GM23248 (cell line): ENCODE measurements around the gene SLCO4C1. TPM values are rescaled to one million over a fixed set of nuclear protein-coding genes. Genes with fewer than 3 reads are reported as not detected.

Experiments used
- DNase-seq: peaks from one replicate; pipeline ENCODE4 v3.0.0-alpha.2; 2015
- H2AFZ ChIP-seq: fragments of 200-600 bp; sonication (generic); 2 replicates; pipeline ENCODE4 v1.6.1; 2016; ENCODE audit warnings: antibody characterized with exemption
- H3F3A ChIP-seq: fragments of 200-600 bp; sonication (generic); 2 replicates; pipeline ENCODE4 v1.6.1; 2016; ENCODE audit warnings: mild to moderate bottlenecking, antibody characterized with exemption, mixed run types; ENCODE audit not compliant: insufficient read depth
- H3K27ac ChIP-seq: fragments of 200-600 bp; sonication (generic); 2 replicates; pipeline ENCODE4 v1.5.1; 2016; ENCODE audit warnings: mild to moderate bottlenecking
- H3K27me3 ChIP-seq: fragments of 200-600 bp; sonication (generic); replicated peaks from 2 replicates; pipeline ENCODE4 v1.6.1; 2016; ENCODE audit warnings: mild to moderate bottlenecking; ENCODE audit not compliant: insufficient read depth
- H3K36me3 ChIP-seq: fragments of 200-600 bp; sonication (generic); 2 replicates; pipeline ENCODE4 v1.6.1; 2016; ENCODE audit warnings: low read depth, mild to moderate bottlenecking
- H3K4me1 ChIP-seq: fragments of 200-600 bp; sonication (generic); 2 replicates; pipeline ENCODE4 v1.6.1; 2016; ENCODE audit warnings: mild to moderate bottlenecking; ENCODE audit not compliant: insufficient read depth
- H3K4me2 ChIP-seq: fragments of 200-600 bp; sonication (generic); one replicate; pipeline ENCODE4 v1.6.1; 2016; ENCODE audit warnings: mild to moderate bottlenecking; ENCODE audit not compliant: unreplicated experiment
- H3K4me3 ChIP-seq: fragments of 200-600 bp; sonication (generic); 2 replicates; pipeline ENCODE4 v1.5.1; 2016; ENCODE audit warnings: mild to moderate bottlenecking
- H3K79me2 ChIP-seq: fragments of 200-600 bp; sonication (generic); 2 replicates; pipeline ENCODE4 v1.6.1; 2016; ENCODE audit warnings: mild to moderate bottlenecking; ENCODE audit not compliant: insufficient read depth
- H3K9ac ChIP-seq: fragments of 200-600 bp; sonication (generic); 2 replicates; pipeline ENCODE4 v1.6.1; 2016; ENCODE audit warnings: mild to moderate bottlenecking
- H3K9me2 ChIP-seq: fragments of 200-600 bp; sonication (generic); 2 replicates; pipeline ENCODE4 v1.6.1; 2016; ENCODE audit warnings: mixed run types, mild to moderate bottlenecking, moderate library complexity; ENCODE audit not compliant: insufficient read depth
- H3K9me3 ChIP-seq: fragments of 200-600 bp; sonication (generic); one replicate; pipeline ENCODE4 v1.6.1; 2017; ENCODE audit warnings: low read depth
- H4K20me1 ChIP-seq: fragments of 200-600 bp; sonication (generic); 2 replicates; pipeline ENCODE4 v1.6.0; 2016; ENCODE audit not compliant: insufficient read depth
- EZH2 ChIP-seq: fragments of 200-600 bp; sonication (generic); IDR thresholded peaks from 2 replicates; pipeline ENCODE4 v1.6.1; 2018; ENCODE audit warnings: antibody characterized with exemption, mild to moderate bottlenecking; ENCODE audit not compliant: insufficient read depth, poor library complexity, severe bottlenecking
- EZH2phosphoT487 ChIP-seq: fragments of 200-600 bp; sonication (generic); IDR thresholded peaks from 2 replicates; pipeline ENCODE4 v1.6.1; 2018; ENCODE audit warnings: antibody characterized with exemption, moderate library complexity, mild to moderate bottlenecking, low read depth; ENCODE audit not compliant: insufficient read depth
- WGBS, 2 experiments: methylation state at CpG; one replicate each; pipeline ENCODE4 v1.1.6; 2015 to 2017; ENCODE audit warnings: low lambda C conversion rate in 2 of 2, low coverage in 1 of 2; ENCODE audit errors: missing lambda C conversion rate in 2 of 2; 5-methylcytosine and 5-hydroxymethylcytosine counted together
- in situ Hi-C: fragments of 300-500 bp; cut with MboI; formaldehyde crosslinking; loops from 2 replicates; pipeline ENCODE4 v1.15.0; 2020
- polyA plus RNA-seq: library from polyadenylated mRNA; unstranded; fragments of >200 nt; fragmentation: Nextera tagmentation; extraction: Ambion mirVana; gene quantifications from 2 replicates; pipeline ENCODE4 v1.2.1, GENCODE V29; 2016
- total RNA-seq: library from RNA; depleted of rRNA; stranded (reverse); fragments of >200 nt; shearing (Covaris generic); gene quantifications from 2 replicates; pipeline ENCODE4 v1.2.3, GENCODE V29; 2014

SLCO4C1 gene
- total and polyA plus RNA-seq, 2 experiments from 2014 or later, result not detected

GRCh38 chr5:102222772-102223171 is 73.3 kb downstream of the SLCO4C1 start:
- Histone ChIP-seq H3K9ac (no peak overlapping the region), H3K9me2 (no peaks in the 10 kb centered on the region), H3K9me3 (no peaks in the 10 kb centered on the region), H3K79me2 (no peaks in the 10 kb centered on the region), H3K27me3 (no peaks in the 10 kb centered on the region), H3F3A (no peaks in the 10 kb centered on the region), H3K36me3 (no peaks in the 10 kb centered on the region), H3K4me2 (no peak overlapping the region), H4K20me1 (no peaks in the 10 kb centered on the region), H3K4me3 (no peak overlapping the region), H2AFZ (no peak overlapping the region), H3K4me1 (no peaks in the 10 kb centered on the region), H3K27ac (no peak overlapping the region)
- in situ Hi-C loops, result no loop called here
- TF ChIP-seq EZH2phosphoT487 (no peak), EZH2 (no peak)
- DNase-seq, result no peak

- WGBS, 2 experiments, result 3 to 23% methylated on average over 1 of the region's 1 CpG
- Histone ChIP-seq H3K79me2 (no peaks in the 10 kb centered on the region), H3K4me3 (no peak overlapping the region), H3F3A (no peaks in the 10 kb centered on the region), H3K9me2 (no peaks in the 10 kb centered on the region), H3K27me3 (no peaks in the 10 kb centered on the region), H3K36me3 (no peaks in the 10 kb centered on the region), H4K20me1 (no peaks in the 10 kb centered on the region), H3K4me2 (no peak overlapping the region), H2AFZ (no peak overlapping the region), H3K27ac (no peak overlapping the region), H3K4me1 (no peaks in the 10 kb centered on the region), H3K9ac (no peak overlapping the region), H3K9me3 (no peaks in the 10 kb centered on the region)
- in situ Hi-C loops, result no loop called here
- no peak for TF ChIP-seq EZH2phosphoT487
- no peak for TF ChIP-seq EZH2
- no peak for DNase-seq
These were observed 74.1 kb downstream of the SLCO4C1 start for GRCh38 chr5:102221949-102222348.

GRCh38 chr5:102218159-102218558 is 77.9 kb downstream of the SLCO4C1 start:
- Histone ChIP-seq H3K4me3 (no peak overlapping the region), H2AFZ (no peak overlapping the region), H3K9me2 (no peaks in the 10 kb centered on the region), H3K4me2 (no peak overlapping the region), H3K27me3 (no peaks in the 10 kb centered on the region), H3K79me2 (no peaks in the 10 kb centered on the region), H3K36me3 (no peaks in the 10 kb centered on the region), H3K9me3 (no peaks in the 10 kb centered on the region), H3K9ac (no peak overlapping the region), H3F3A (no peaks in the 10 kb centered on the region), H3K27ac (no peak overlapping the region), H4K20me1 (no peaks in the 10 kb centered on the region), H3K4me1 (no peaks in the 10 kb centered on the region)
- 0 to 9% methylated on average over 1 of the region's 1 CpG for WGBS, 2 experiments
- in situ Hi-C loops, result no loop called here
- DNase-seq, result no peak
- TF ChIP-seq EZH2phosphoT487 (no peak), EZH2 (no peak)

GRCh38 chr5:102216678-102217077 is 79.4 kb downstream of the SLCO4C1 start:
- H2AFZ ChIP-seq, result no peak overlapping the region
- no peaks in the 10 kb centered on the region for H4K20me1 ChIP-seq
- H3K27ac ChIP-seq, result no peak overlapping the region
- no peak for DNase-seq
- H3K9ac ChIP-seq, result no peak overlapping the region
- no peaks in the 10 kb centered on the region for H3K36me3 ChIP-seq
- no peaks in the 10 kb centered on the region for H3K4me1 ChIP-seq
- no peaks in the 10 kb centered on the region for H3K27me3 ChIP-seq
- WGBS, 2 experiments, result 6 to 8% methylated on average over 4 of the region's 4 CpGs
- H3K4me2 ChIP-seq, result no peak overlapping the region
- no peak for TF ChIP-seq EZH2
- no peak for TF ChIP-seq EZH2phosphoT487
- H3K9me3 ChIP-seq, result no peaks in the 10 kb centered on the region
- in situ Hi-C loops, result no loop called here
- H3K9me2 ChIP-seq, result no peaks in the 10 kb centered on the region
- H3K79me2 ChIP-seq, result no peaks in the 10 kb centered on the region
- no peak overlapping the region for H3K4me3 ChIP-seq
- H3F3A ChIP-seq, result no peaks in the 10 kb centered on the region

GRCh38 chr5:102211165-102211564 is 84.9 kb downstream of the SLCO4C1 start:
- WGBS, 2 experiments, result 33 to 38% methylated on average over 1 of the region's 1 CpG
- H3K9me2 ChIP-seq, result no peaks in the 10 kb centered on the region
- no peak for DNase-seq

More at GRCh38 chr5:102211165-102211564, 84.9 kb downstream of the SLCO4C1 start:
- Histone ChIP-seq H3K4me1 (no peaks in the 10 kb centered on the region), H3K27me3 (no peaks in the 10 kb centered on the region), H3F3A (no peaks in the 10 kb centered on the region), H3K9me3 (no peaks in the 10 kb centered on the region), H2AFZ (no peak overlapping the region), H3K4me2 (no peak overlapping the region), H3K4me3 (no peak overlapping the region), H3K9ac (no peak overlapping the region), H3K36me3 (no peaks in the 10 kb centered on the region), H3K27ac (no peak overlapping the region), H3K79me2 (no peaks in the 10 kb centered on the region), H4K20me1 (no peaks in the 10 kb centered on the region)
- in situ Hi-C loops, result no loop called here
- TF ChIP-seq EZH2 (no peak), EZH2phosphoT487 (no peak)
